K562 (cell line): ENCODE data around the gene ZNF213. TPM values are rescaled to one million over a fixed set of nuclear protein-coding genes. Genes with fewer than 3 reads are reported as not detected.

Experiments used
- ADNP ChIP-seq: fragments of 200-800 bp; sonication (Bioruptor generic); IDR thresholded peaks from 2 replicates; pipeline ENCODE4 v1.6.1; 2016; ENCODE audit warnings: missing genetic modification characterization, missing compliant biosample characterization
- ARNT ChIP-seq, 2 experiments: fragments of 450-650 bp; IDR thresholded peaks; 2 replicates each; pipeline ENCODE4 v1.6.1; 2016; ENCODE audit warnings: mild to moderate bottlenecking in 1 of 2
- ATF1 ChIP-seq, 2 experiments: fragments of 450-650 bp in 1 of 2; IDR thresholded peaks; 2 replicates each; pipeline ENCODE4 v1.6.1; 2016; ENCODE audit warnings: missing compliant biosample characterization in 1 of 2, missing genetic modification characterization in 1 of 2
- ETV1 ChIP-seq: fragments of 450-650 bp; conservative IDR thresholded peaks from 2 replicates; pipeline ENCODE4 v1.6.1; 2016; ENCODE audit warnings: missing genetic modification characterization, control low read depth, low read depth, missing compliant biosample characterization
- GABPA ChIP-seq: fragments of 200-800 bp; sonication (Bioruptor generic); conservative IDR thresholded peaks from 2 replicates; pipeline ENCODE4 v1.6.1; 2016; ENCODE audit warnings: low read depth, missing genetic modification characterization, missing compliant biosample characterization
- GTF3C2 ChIP-seq: IDR thresholded peaks from 3 replicates; pipeline ENCODE4 v1.6.1; 2011; ENCODE audit warnings: borderline replicate concordance, mild to moderate bottlenecking, moderate library complexity; ENCODE audit not compliant: insufficient read length; ENCODE audit errors: extremely low read depth
- HBP1 ChIP-seq: fragments of 450-650 bp; formaldehyde crosslinking; IDR thresholded peaks from 2 replicates; pipeline ENCODE4 v1.4.0; 2022; ENCODE audit warnings: missing genetic modification characterization
- HDAC1 ChIP-seq, 2 experiments: fragments of 450-650 bp; IDR thresholded peaks; 2 replicates each; pipeline ENCODE4 v1.6.1; 2016 to 2017; ENCODE audit warnings: inconsistent platforms in 1 of 2, mild to moderate bottlenecking in 1 of 2, moderate library complexity in 1 of 2
- HNRNPLL ChIP-seq: fragments of 200-400 bp; formaldehyde crosslinking; IDR thresholded peaks from 2 replicates; pipeline ENCODE4 v1.6.1; 2017; ENCODE audit warnings: low read length, low read depth, mild to moderate bottlenecking; ENCODE audit not compliant: poor library complexity, severe bottlenecking
- IRF2 ChIP-seq: sonication (generic); formaldehyde crosslinking; IDR thresholded peaks from 2 replicates; pipeline ENCODE4 v1.8.1; 2022; ENCODE audit warnings: mild to moderate bottlenecking, missing genetic modification reagents
- POLR2H ChIP-seq: IDR thresholded peaks from 2 replicates; pipeline ENCODE4 v1.6.1; 2016; ENCODE audit warnings: missing genetic modification characterization, low read depth, mild to moderate bottlenecking, control low read depth, missing compliant biosample characterization, moderate library complexity
- POLR3A ChIP-seq: IDR thresholded peaks from 2 replicates; pipeline ENCODE4 v1.6.1; 2011; ENCODE audit warnings: borderline replicate concordance, mild to moderate bottlenecking, moderate library complexity; ENCODE audit not compliant: insufficient read length, insufficient read depth; ENCODE audit errors: extremely low read depth
- SMARCE1 ChIP-seq: fragments of 450-650 bp; IDR thresholded peaks from 2 replicates; pipeline ENCODE4 v1.7.1; 2016; ENCODE audit warnings: mild to moderate bottlenecking
- TCF7 ChIP-seq: sonication (generic); IDR thresholded peaks from 2 replicates; pipeline ENCODE4 v1.6.1; 2016; ENCODE audit warnings: antibody characterized with exemption, borderline replicate concordance
- ZBTB17 ChIP-seq: fragments of 450-650 bp; formaldehyde crosslinking; IDR thresholded peaks from 2 replicates; pipeline ENCODE4 v1.4.0; 2020; ENCODE audit warnings: mild to moderate bottlenecking
- ZNF75A ChIP-seq: fragments of 450-650 bp; formaldehyde crosslinking; IDR thresholded peaks from 2 replicates; pipeline ENCODE4 v1.4.0; 2020; ENCODE audit warnings: mild to moderate bottlenecking
- polyA plus RNA-seq, 8 experiments: library from polyadenylated mRNA; depleted of rRNA in 4 of 8; stranded (reverse) in 5 of 8; unstranded in 3 of 8; fragments of >200 nt; fragmentation: Nextera tagmentation in 2 of 8; fragmentation: Illumina TruSeq in 1 of 8; extraction: Ambion mirVana in 2 of 8; extraction: Trizol in 1 of 8; gene quantifications; 2 replicates each; pipeline versions ENCODE4 v1.2.1 to v1.2.3, GENCODE V29; 2011 to 2014; ENCODE audit warnings: inconsistent platforms in 1 of 8, missing spikeins in 1 of 8
- total RNA-seq, 7 experiments: library from RNA; depleted of rRNA in 6 of 7; stranded (reverse); fragments of >200 nt in 6 of 7; fragmentation: Illumina TruSeq in 2 of 7; extraction: Trizol in 2 of 7; gene quantifications; 2 replicates each; pipeline versions ENCODE4 v1.2.1 to v1.2.3, GENCODE V29; 2011 to 2021; ENCODE audit warnings: low replicate concordance in 1 of 7

ZNF213 gene
- total and polyA plus RNA-seq, 9 of the 15 experiments (the other 6 are each of a cell fraction or from before 2014, with no cell fraction given): 0.49 to 10.0 (median 1.8) TPM

GRCh38 chr16:3187798-3188674 lies 53.2 kb downstream of the ZNF213 start, which contains the start of gene OR1F1 (continued):
- TF ChIP-seq ZBTB17 (CRISPR knock-in tag): no peak
- TF ChIP-seq IRF2: no peak
- no peak for TF ChIP-seq TCF7
- TF ChIP-seq POLR2H (tag): peak; percentile 86
- peak; percentile 96 for TF ChIP-seq ADNP (tag)
- 0 out of 4 replicates have a peak, but pooled peaks of 1 of the 2 experiments have one; percentile 4 for TF ChIP-seq HDAC1 (IDR thresholded peaks at IDR 0.05)
- peak; percentile 75 for TF ChIP-seq HNRNPLL
- TF ChIP-seq SMARCE1: no peak
- peak; percentile 72 for TF ChIP-seq ETV1 (tag)
- peak in 1 of 2 experiments; percentile 49; a peak in 1 of 4 replicates for TF ChIP-seq ARNT (IDR thresholded peaks at IDR 0.05)
- TF ChIP-seq GABPA (tag): peak; percentile 49; the same call in 1 of the 2 replicates
- TF ChIP-seq HBP1 (CRISPR knock-in tag): no peak
- TF ChIP-seq ZNF75A (CRISPR knock-in tag): no peak
- TF ChIP-seq ATF1 (CRISPR knock-in tag; IDR thresholded peaks at IDR 0.05): no peak
- peak; percentile 58 for TF ChIP-seq ATF1 (tag; IDR thresholded peaks at IDR 0.05)
- peak; percentile 69 for TF ChIP-seq POLR3A
- TF ChIP-seq GTF3C2: peak; percentile 86
